DMS 273 (cell line): ENCODE results near the gene A4GALT.
"Not testable (repeated sequence)": the region's sequence is repeated elsewhere in the genome, so short reads cannot be mapped to it uniquely, and the experiment has no call there.

Source experiments
- DNase-seq: peaks from one replicate; lab custom pipeline; 2025; ENCODE audit not compliant: unreplicated experiment; lab: John Stamatoyannopoulos, UW

The A4GALT gene

GRCh38 chr22:42684462-42685195, 36.0 kb downstream of the A4GALT start:
- DNase-seq, result no peak

- peak; percentile 52 for DNase-seq
Measured at GRCh38 chr22:42683578-42684283, 36.9 kb downstream of the A4GALT start.

- DNase-seq, result peak; percentile 29
Measured at GRCh38 chr22:42682113-42682851, 38.4 kb downstream of the A4GALT start.

- DNase-seq, result no peak
Measured at GRCh38 chr22:42680648-42681047, 40.0 kb downstream of the A4GALT start.

GRCh38 chr22:42679691-42680090, 41.0 kb downstream of the A4GALT start:
- no peak for DNase-seq

GRCh38 chr22:42678894-42679293, 41.8 kb downstream of the A4GALT start:
- DNase-seq, result no peak

GRCh38 chr22:42677936-42678335, 42.7 kb downstream of the A4GALT start:
- not testable (repeated sequence) for DNase-seq

GRCh38 chr22:42676059-42676607, 44.5 kb downstream of the A4GALT start:
- no peak for DNase-seq

- DNase-seq, result peak; percentile 44
Measured at GRCh38 chr22:42673898-42674401, 46.7 kb downstream of the A4GALT start.

GRCh38 chr22:42673071-42673470, 47.6 kb downstream of the A4GALT start:
- DNase-seq, result not testable (repeated sequence)

- no peak for DNase-seq
Measured at GRCh38 chr22:42670921-42671709, 49.6 kb downstream of the A4GALT start.

GRCh38 chr22:42670046-42670445, 50.6 kb downstream of the A4GALT start:
- DNase-seq, result no peak

GRCh38 chr22:42666393-42666792, 54.3 kb downstream of the A4GALT start:
- DNase-seq, result not testable (repeated sequence)

- no peak for DNase-seq
Measured at GRCh38 chr22:42664976-42665831, 55.5 kb downstream of the A4GALT start.

GRCh38 chr22:42661985-42662831, 58.5 kb downstream of the A4GALT start:
- DNase-seq, result peak; percentile 86

GRCh38 chr22:42656578-42656977, 64.1 kb downstream of the A4GALT start:
- no peak for DNase-seq

- no peak for DNase-seq
Measured at GRCh38 chr22:42655693-42656092, 65.0 kb downstream of the A4GALT start.

GRCh38 chr22:42654436-42655073, 66.1 kb downstream of the A4GALT start:
- DNase-seq, result no peak
